Ovary (tissue), 1 donor: Measurements from ENCODE around the gene NHLH1.

Experiments used
- EP300 ChIP-seq: sonication (generic); formaldehyde crosslinking; IDR thresholded peaks from one replicate; pipeline ENCODE4 v1.6.1; 2017; ENCODE audit warnings: antibody characterized with exemption
- POLR2A ChIP-seq: fragments of 450-650 bp; IDR thresholded peaks from one replicate; pipeline ENCODE4 v1.6.1; 2017; ENCODE audit warnings: antibody characterized with exemption, mild to moderate bottlenecking, moderate library complexity

DNA sequence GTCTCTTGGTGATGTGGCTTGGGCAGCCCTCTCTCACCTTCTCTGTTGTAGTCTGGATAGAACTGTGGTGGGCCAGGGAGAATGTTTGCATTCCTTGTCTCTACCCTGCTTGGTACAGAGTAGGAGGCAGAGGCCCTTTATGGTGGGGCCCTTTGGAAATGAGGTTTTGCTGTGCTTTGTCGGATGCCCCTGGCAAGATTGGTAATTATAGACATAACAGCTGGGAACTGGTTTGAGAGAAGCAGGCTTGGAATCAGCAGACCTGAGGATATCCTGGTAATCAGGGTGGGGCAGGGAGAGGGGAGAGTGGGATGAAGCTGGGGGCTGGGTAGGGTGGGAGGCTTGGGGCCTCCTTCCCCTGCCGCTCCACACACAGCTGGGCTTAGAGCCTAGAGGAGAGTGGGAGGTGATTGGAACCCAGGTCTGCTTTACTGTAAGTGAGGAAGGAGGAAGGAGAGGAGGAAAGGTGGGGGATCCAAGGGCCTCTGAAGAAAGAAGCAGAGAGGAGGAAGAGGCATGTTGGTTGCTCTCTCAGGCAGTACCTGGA is 38.5 kb downstream of the NHLH1 start:
- no peak for TF ChIP-seq POLR2A
- no peak for TF ChIP-seq EP300
